IMR-90 (cell line): ENCODE measurements around the gene MYO3B. TPM values are rescaled to one million over a fixed set of nuclear protein-coding genes. Genes with fewer than 3 reads are reported as not detected.

Experiments used
- ATAC-seq: fragments of 200-7000 bp; cut with Tn5 transposase; 2 replicates; pipeline ENCODE4 v1.9.1; 2020; ENCODE audit warnings: low read depth, mild to moderate bottlenecking, moderate library complexity
- BruUV-seq: library from RNA; stranded (reverse); fragments of 400-500 nt; replicated peaks from 2 replicates; lab custom pipeline; 2021; lab: Mats Ljungman, UMichigan
- CTCF ChIA-PET: fragments of 300-600 bp; formaldehyde crosslinking; extraction: SDS; loops from one replicate; lab custom pipeline; 2021; ENCODE audit warnings: antibody characterized with exemption; lab: Yijun Ruan, JAX
- POLR2A ChIA-PET: fragments of 300-600 bp; sonication (Branson Sonifier 250); formaldehyde crosslinking; loops from one replicate; lab custom pipeline; 2022; ENCODE audit warnings: antibody characterized with exemption; ENCODE audit not compliant: unreplicated experiment; lab: Charles Lee
- DNase-seq: peaks from one replicate; pipeline ENCODE4 v3.0.0; 2013
- H2AFZ ChIP-seq: replicated peaks from 2 replicates; pipeline ENCODE3; 2013; ENCODE audit warnings: low read length, mild to moderate bottlenecking; ENCODE audit not compliant: poor library complexity
- H2AK5ac ChIP-seq: 2 replicates; pipeline ENCODE4 v1.6.1; 2013; ENCODE audit warnings: low read depth, low read length, inconsistent platforms
- H2AK9ac ChIP-seq: replicated peaks from 2 replicates; pipeline ENCODE3; 2013; ENCODE audit warnings: mild to moderate bottlenecking, low read depth, low read length, moderate library complexity; ENCODE audit not compliant: poor library complexity
- H2BK120ac ChIP-seq: 2 replicates; pipeline ENCODE4 v1.6.1; 2013; ENCODE audit warnings: low read depth, low read length, inconsistent platforms
- H2BK15ac ChIP-seq: 3 replicates; pipeline ENCODE4 v1.6.1; 2013; ENCODE audit warnings: low read depth, low read length, inconsistent platforms
- H2BK20ac ChIP-seq: 2 replicates; pipeline ENCODE4 v1.6.1; 2013; ENCODE audit warnings: low read depth, mild to moderate bottlenecking, inconsistent platforms, low read length, moderate library complexity
- H2BK5ac ChIP-seq: 2 replicates; pipeline ENCODE4 v1.6.1; 2013; ENCODE audit warnings: mild to moderate bottlenecking, low read depth, low read length, inconsistent platforms; ENCODE audit not compliant: poor library complexity, severe bottlenecking
- H3K14ac ChIP-seq: replicated peaks from 2 replicates; pipeline ENCODE4 v1.6.1; 2013; ENCODE audit warnings: low read depth, low read length, inconsistent platforms
- H3K18ac ChIP-seq: 2 replicates; pipeline ENCODE4 v1.6.1; 2013; ENCODE audit warnings: low read depth, low read length, control low read depth
- H3K23ac ChIP-seq: 2 replicates; pipeline ENCODE4 v1.6.1; 2013; ENCODE audit warnings: low read depth, low read length, inconsistent platforms
- H3K27ac ChIP-seq: 2 replicates; pipeline ENCODE4 v1.5.1; 2013; ENCODE audit warnings: mild to moderate bottlenecking, control low read depth, low read length; ENCODE audit not compliant: insufficient read depth
- H3K27me3 ChIP-seq: 2 replicates; pipeline ENCODE4 v1.6.1; 2013; ENCODE audit warnings: low read length; ENCODE audit not compliant: control insufficient read depth, insufficient read depth
- H3K36me3 ChIP-seq: 2 replicates; pipeline ENCODE4 v1.6.1; 2013; ENCODE audit warnings: low read length, mixed read lengths; ENCODE audit not compliant: control insufficient read depth, insufficient read depth
- H3K4ac ChIP-seq: 2 replicates; pipeline ENCODE4 v1.6.1; 2013; ENCODE audit warnings: low read depth, low read length, inconsistent platforms
- H3K4me1 ChIP-seq: 2 replicates; pipeline ENCODE4 v1.6.1; 2013; ENCODE audit warnings: low read length, mixed read lengths; ENCODE audit not compliant: control insufficient read depth, insufficient read depth
- H3K4me2 ChIP-seq: 2 replicates; pipeline ENCODE4 v1.6.1; 2013; ENCODE audit warnings: low read depth, mild to moderate bottlenecking, control low read depth, low read length, moderate library complexity
- H3K4me3 ChIP-seq: 2 replicates; pipeline ENCODE4 v1.5.1; 2013; ENCODE audit warnings: low read depth, mild to moderate bottlenecking, control low read depth, low read length, moderate library complexity; ENCODE audit not compliant: insufficient read depth
- H3K56ac ChIP-seq: 2 replicates; pipeline ENCODE4 v1.6.1; 2013; ENCODE audit warnings: low read length, inconsistent platforms; ENCODE audit not compliant: insufficient read depth; ENCODE audit errors: extremely low read depth
- H3K79me1 ChIP-seq, 2 experiments: 2 replicates each; pipeline ENCODE4 v1.6.1; 2013; ENCODE audit warnings: low read length in 2 of 2, inconsistent platforms in 1 of 2, low read depth in 1 of 2
- H3K9ac ChIP-seq: 2 replicates; pipeline ENCODE4 v1.6.1; 2013; ENCODE audit warnings: low read depth, low read length, control low read depth
- H3K9me1 ChIP-seq: 2 replicates; pipeline ENCODE4 v1.6.1; 2013; ENCODE audit warnings: low read length, inconsistent platforms; ENCODE audit not compliant: insufficient read depth
- H3K9me3 ChIP-seq: 2 replicates; pipeline ENCODE4 v1.6.1; 2013; ENCODE audit warnings: low read length; ENCODE audit not compliant: control insufficient read depth, insufficient read depth
- H4K20me1 ChIP-seq: 2 replicates; pipeline ENCODE4 v1.6.1; 2013; ENCODE audit warnings: low read length, inconsistent platforms; ENCODE audit not compliant: insufficient read depth
- H4K5ac ChIP-seq: 2 replicates; pipeline ENCODE4 v1.6.1; 2013; ENCODE audit warnings: mild to moderate bottlenecking, low read depth, low read length, control low read depth
- H4K8ac ChIP-seq, 2 experiments: 2 replicates each; pipeline ENCODE4 v1.6.1; 2013; ENCODE audit warnings: low read depth in 2 of 2, low read length in 2 of 2, control low read depth in 1 of 2, inconsistent platforms in 1 of 2
- H4K91ac ChIP-seq: 2 replicates; pipeline ENCODE4 v1.6.1; 2013; ENCODE audit warnings: low read depth, low read length, inconsistent platforms; ENCODE audit not compliant: insufficient read depth
- BHLHE40 ChIP-seq: fragments of 150-350 bp; IDR thresholded peaks from 2 replicates; pipeline ENCODE4 v1.6.1; 2016; ENCODE audit warnings: mild to moderate bottlenecking, low read depth, low read length
- MAFK ChIP-seq: IDR thresholded peaks from 2 replicates; pipeline ENCODE4 v1.6.1; 2012; ENCODE audit warnings: low read depth, low read length, improper control_type of control experiment
- MAZ ChIP-seq: IDR thresholded peaks from 2 replicates; pipeline ENCODE4 v1.6.1; 2012; ENCODE audit warnings: low read depth, mild to moderate bottlenecking, low read length, improper control_type of control experiment, moderate library complexity, borderline replicate concordance
- NFE2L2 ChIP-seq: fragments of 150-350 bp; IDR thresholded peaks from 2 replicates; pipeline ENCODE4 v1.6.1; 2016; ENCODE audit warnings: low read depth, mild to moderate bottlenecking, low read length
- POLR2A ChIP-seq: IDR thresholded peaks from 2 replicates; pipeline ENCODE4 v1.6.1; 2012; ENCODE audit warnings: mild to moderate bottlenecking, low read depth, low read length
- dilution Hi-C: fragments of 300-500 bp; cut with HindIII; formaldehyde crosslinking; loops from one replicate; pipeline ENCODE4 v1.14.3; 2018; ENCODE audit warnings: low sequenced_read_pairs; ENCODE audit not compliant: unreplicated experiment
- in situ Hi-C: fragments of 300-500 bp; cut with MboI; formaldehyde crosslinking; loops from 3 replicates; pipeline ENCODE4 v1.14.3; 2019; ENCODE audit warnings: low sequenced_read_pairs, inconsistent platforms, mixed read lengths
- intact Hi-C: fragments of 100-400 bp; cut with micrococcal nuclease; formaldehyde crosslinking; loops from 2 replicates; pipeline ENCODE4 v1.10.0; 2022
- polyA plus RNA-seq, 3 experiments: library from polyadenylated mRNA; depleted of rRNA; stranded (reverse); fragments of >200 nt; gene quantifications; 2 replicates each; pipeline ENCODE4 v1.2.3, GENCODE V29; 2012; ENCODE audit warnings: low replicate concordance in 1 of 3
- total RNA-seq: library from RNA; depleted of rRNA; stranded (reverse); fragments of >200 nt; gene quantifications from 2 replicates; pipeline ENCODE4 v1.2.3, GENCODE V29; 2012

The MYO3B gene
- total and polyA plus RNA-seq, 2 of the 4 experiments (the other 2 are of a cell fraction): 0.02 TPM; not detected in 1

GRCh38 chr2:170148161-170148560 lies 29.8 kb upstream of the MYO3B start:
- Histone ChIP-seq H4K91ac (no peak overlapping the region), H4K5ac (no peak overlapping the region), H4K20me1 (no peaks in the 10 kb centered on the region), H3K27me3 (no peaks in the 10 kb centered on the region), H2AK9ac (no peak overlapping the region), H2AFZ (no peak overlapping the region), H3K9me1 (no peaks in the 10 kb centered on the region), H2AK5ac (no peak overlapping the region), H3K9ac (no peak overlapping the region), H2BK15ac (no peak overlapping the region), H3K14ac (no peak overlapping the region), H3K23ac (no peak overlapping the region), H2BK5ac (no peak overlapping the region), H3K4me2 (no peak overlapping the region), H3K4me1 (no peaks in the 10 kb centered on the region), H2BK120ac (no peak overlapping the region), H3K36me3 (no peaks in the 10 kb centered on the region), H3K56ac (no peak overlapping the region), H3K4ac (no peak overlapping the region), H2BK20ac (no peak overlapping the region), H3K4me3 (no peak overlapping the region), H3K79me1 (no peaks in the 10 kb centered on the region), H3K9me3 (no peaks in the 10 kb centered on the region; the same call in 1 of the 2 replicates), H3K18ac (no peak overlapping the region), H4K8ac (no peak overlapping the region), H3K27ac (no peak overlapping the region)
- no peak for TF ChIP-seq MAZ
- no peak for TF ChIP-seq POLR2A
- no peak for TF ChIP-seq MAFK
- TF ChIP-seq NFE2L2: no peak
- no peak for TF ChIP-seq BHLHE40
- peak; percentile 54 for ATAC-seq
- ChIA-PET POLR2A (no interaction called here), CTCF (no interaction called here)
- peak; percentile 14 for DNase-seq
- dilution Hi-C loops (no loop called here), intact Hi-C loops (loop anchor here (5.0 kb wide), 1 partner anchor 56 kb away; no protein-coding TSS in a partner anchor), in situ Hi-C loops (no loop called here)
- no TSS peak for BruUV-seq
